GM21529 (cell line): ENCODE measurements around the gene PPP2R5C.

Source experiments
- ATAC-seq: cut with Tn5 transposase; IDR thresholded peaks from one replicate; pipeline ENCODE4 v1.9.1; 2021; ENCODE audit not compliant: unreplicated experiment

PPP2R5C gene

GRCh38 chr14:101836135-101836534 lies 74.6 kb downstream of the PPP2R5C start:
- ATAC-seq: no peak

GRCh38 chr14:101838476-101838875 lies 77.0 kb downstream of the PPP2R5C start:
- no peak for ATAC-seq

GRCh38 chr14:101839236-101839635 lies 77.7 kb downstream of the PPP2R5C start:
- peak; percentile 67 for ATAC-seq

GRCh38 chr14:101839661-101840060 lies 78.2 kb downstream of the PPP2R5C start:
- ATAC-seq: no peak

- ATAC-seq: no peak
Observed at GRCh38 chr14:101840649-101841369, 79.3 kb downstream of the PPP2R5C start.

GRCh38 chr14:101843038-101843437 lies 81.5 kb downstream of the PPP2R5C start:
- no peak for ATAC-seq

- ATAC-seq: peak; percentile 58
Observed at GRCh38 chr14:101843665-101844064, 82.2 kb downstream of the PPP2R5C start.

- peak; percentile 34 for ATAC-seq
Observed at GRCh38 chr14:101844219-101844618, 82.7 kb downstream of the PPP2R5C start.

GRCh38 chr14:101844751-101845150 lies 83.2 kb downstream of the PPP2R5C start:
- ATAC-seq: no peak

- no peak for ATAC-seq
Observed at GRCh38 chr14:101845496-101845895, 84.0 kb downstream of the PPP2R5C start.

- no peak for ATAC-seq
Observed at GRCh38 chr14:101845896-101846295, 84.4 kb downstream of the PPP2R5C start.

GRCh38 chr14:101849125-101849524 lies 87.6 kb downstream of the PPP2R5C start:
- peak; percentile 86 for ATAC-seq

- ATAC-seq: no peak
Observed at GRCh38 chr14:101849640-101850039, 88.1 kb downstream of the PPP2R5C start.

- ATAC-seq: no peak
Observed at GRCh38 chr14:101851183-101851582, 89.7 kb downstream of the PPP2R5C start.

- ATAC-seq: no peak
Observed at GRCh38 chr14:101851736-101852405, 90.4 kb downstream of the PPP2R5C start.

GRCh38 chr14:101852785-101853184 lies 91.3 kb downstream of the PPP2R5C start:
- no peak for ATAC-seq

GRCh38 chr14:101853455-101854018 lies 92.0 kb downstream of the PPP2R5C start:
- no peak for ATAC-seq

- ATAC-seq: no peak
Observed at GRCh38 chr14:101854366-101854765, 92.9 kb downstream of the PPP2R5C start.

- no peak for ATAC-seq
Observed at GRCh38 chr14:101855958-101856357, 94.4 kb downstream of the PPP2R5C start.

- no peak for ATAC-seq
Observed at GRCh38 chr14:101856536-101856935, 95.0 kb downstream of the PPP2R5C start.

- ATAC-seq: no peak
Observed at GRCh38 chr14:101857226-101857625, 95.7 kb downstream of the PPP2R5C start.
